GM12878 (cell line): Measurements from ENCODE around the gene C1orf74. TPM values are rescaled to one million over a fixed set of nuclear protein-coding genes. Genes with fewer than 3 reads are reported as not detected.
A peak's percentile ranks its signal among the peaks of the same experiment; 100 is the strongest.

Experiments used
- CEBPZ ChIP-seq: fragments of 150-350 bp; IDR thresholded peaks from 2 replicates; pipeline ENCODE4 v1.6.1; 2016; ENCODE audit warnings: low read depth, low read length
- DPF2 ChIP-seq: fragments of 450-650 bp; IDR thresholded peaks from 2 replicates; pipeline ENCODE4 v1.6.1; 2017; ENCODE audit warnings: mild to moderate bottlenecking
- E4F1 ChIP-seq: fragments of 450-650 bp; IDR thresholded peaks from 2 replicates; pipeline ENCODE4 v1.6.1; 2018; ENCODE audit warnings: borderline replicate concordance, mild to moderate bottlenecking; ENCODE audit not compliant: partially characterized antibody
- IRF3 ChIP-seq: fragments of 450-650 bp; IDR thresholded peaks from 2 replicates; pipeline ENCODE4 v1.6.1; 2014; ENCODE audit warnings: mild to moderate bottlenecking
- JUND ChIP-seq: IDR thresholded peaks from 2 replicates; pipeline ENCODE4 v1.6.1; 2012; ENCODE audit warnings: low read depth, mild to moderate bottlenecking, low read length, improper control_type of control experiment, moderate library complexity
- KAT2A ChIP-seq: conservative IDR thresholded peaks from 2 replicates; pipeline ENCODE4 v1.6.1; 2011; ENCODE audit warnings: low read depth, low read length; ENCODE audit not compliant: control insufficient read depth
- SMARCA5 ChIP-seq: fragments of 450-650 bp; IDR thresholded peaks from 2 replicates; pipeline ENCODE4 v1.6.1; 2017; ENCODE audit warnings: mild to moderate bottlenecking
- polyA plus RNA-seq, 11 experiments: library from polyadenylated mRNA; depleted of rRNA in 4 of 11; unstranded in 6 of 11; stranded (reverse) in 5 of 11; fragments of >200 nt; fragmentation: Nextera tagmentation in 4 of 11; fragmentation: Illumina TruSeq in 1 of 11; extraction: Ambion mirVana in 4 of 11; extraction: Trizol in 1 of 11; gene quantifications; 1 replicate in 1 of 11; 2 replicates in 10 of 11; pipeline versions ENCODE4 v1.2.1 to v1.2.3, GENCODE V29; 2011 to 2016; ENCODE audit warnings: inconsistent platforms in 2 of 11, missing spikeins in 2 of 11, low read depth in 1 of 11
- total RNA-seq, 4 experiments: library from RNA; depleted of rRNA in 3 of 4; stranded (reverse); fragments of >200 nt in 3 of 4; fragmentation: Illumina TruSeq in 1 of 4; extraction: Trizol in 1 of 4; gene quantifications; 2 replicates each; pipeline versions ENCODE4 v1.2.1 to v1.2.3, GENCODE V29; 2013 to 2021
- TF ChIP-seq, protein P1 (sequence below): fragments of 450-650 bp; formaldehyde crosslinking; IDR thresholded peaks from 2 replicates; pipeline ENCODE4 v1.4.0; 2022; ENCODE audit warnings: mild to moderate bottlenecking, moderate library complexity
- TF ChIP-seq, protein P2 (sequence below): fragments of 450-650 bp; conservative IDR thresholded peaks from 2 replicates; pipeline ENCODE4 v1.6.1; 2017; ENCODE audit warnings: mild to moderate bottlenecking, moderate library complexity
- TF ChIP-seq, protein P3 (sequence below): fragments of 450-650 bp; IDR thresholded peaks from 2 replicates; pipeline ENCODE4 v1.6.1; 2017; ENCODE audit warnings: borderline replicate concordance
- TF ChIP-seq, protein P4 (sequence below): IDR thresholded peaks from 2 replicates; pipeline ENCODE4 v1.6.1; 2012; ENCODE audit warnings: low read depth, low read length, improper control_type of control experiment

C1orf74 gene
- total and polyA plus RNA-seq, 10 of the 15 experiments (the other 5 are each of a cell fraction or from before 2014, with no cell fraction given) = 3.1 to 5.5 (median 3.6) TPM

- TF ChIP-seq E4F1 (peak; percentile 61), JUND (peak; percentile 87), KAT2A (no peak), SMARCA5 (no peak), CEBPZ (no peak), DPF2 (peak; percentile 41; the same call in 1 of the 2 replicates), IRF3 (no peak)
- TF ChIP-seq, protein P1, sequence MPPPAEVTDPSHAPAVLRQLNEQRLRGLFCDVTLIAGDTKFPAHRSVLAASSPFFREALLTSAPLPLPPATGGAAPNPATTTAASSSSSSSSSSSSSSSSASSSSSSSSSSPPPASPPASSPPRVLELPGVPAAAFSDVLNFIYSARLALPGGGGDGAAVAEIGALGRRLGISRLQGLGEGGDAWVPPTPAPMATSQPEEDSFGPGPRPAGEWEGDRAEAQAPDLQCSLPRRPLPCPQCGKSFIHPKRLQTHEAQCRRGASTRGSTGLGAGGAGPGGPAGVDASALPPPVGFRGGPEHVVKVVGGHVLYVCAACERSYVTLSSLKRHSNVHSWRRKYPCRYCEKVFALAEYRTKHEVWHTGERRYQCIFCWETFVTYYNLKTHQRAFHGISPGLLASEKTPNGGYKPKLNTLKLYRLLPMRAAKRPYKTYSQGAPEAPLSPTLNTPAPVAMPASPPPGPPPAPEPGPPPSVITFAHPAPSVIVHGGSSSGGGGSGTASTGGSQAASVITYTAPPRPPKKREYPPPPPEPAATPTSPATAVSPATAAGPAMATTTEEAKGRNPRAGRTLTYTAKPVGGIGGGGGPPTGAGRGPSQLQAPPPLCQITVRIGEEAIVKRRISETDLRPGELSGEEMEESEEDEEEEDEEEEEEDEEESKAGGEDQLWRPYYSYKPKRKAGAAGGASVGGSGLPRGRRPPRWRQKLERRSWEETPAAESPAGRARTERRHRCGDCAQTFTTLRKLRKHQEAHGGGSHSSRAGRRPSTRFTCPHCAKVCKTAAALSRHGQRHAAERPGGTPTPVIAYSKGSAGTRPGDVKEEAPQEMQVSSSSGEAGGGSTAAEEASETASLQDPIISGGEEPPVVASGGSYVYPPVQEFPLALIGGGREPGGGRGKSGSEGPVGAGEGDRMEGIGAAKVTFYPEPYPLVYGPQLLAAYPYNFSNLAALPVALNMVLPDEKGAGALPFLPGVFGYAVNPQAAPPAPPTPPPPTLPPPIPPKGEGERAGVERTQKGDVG = no peak
- TF ChIP-seq, protein P2, sequence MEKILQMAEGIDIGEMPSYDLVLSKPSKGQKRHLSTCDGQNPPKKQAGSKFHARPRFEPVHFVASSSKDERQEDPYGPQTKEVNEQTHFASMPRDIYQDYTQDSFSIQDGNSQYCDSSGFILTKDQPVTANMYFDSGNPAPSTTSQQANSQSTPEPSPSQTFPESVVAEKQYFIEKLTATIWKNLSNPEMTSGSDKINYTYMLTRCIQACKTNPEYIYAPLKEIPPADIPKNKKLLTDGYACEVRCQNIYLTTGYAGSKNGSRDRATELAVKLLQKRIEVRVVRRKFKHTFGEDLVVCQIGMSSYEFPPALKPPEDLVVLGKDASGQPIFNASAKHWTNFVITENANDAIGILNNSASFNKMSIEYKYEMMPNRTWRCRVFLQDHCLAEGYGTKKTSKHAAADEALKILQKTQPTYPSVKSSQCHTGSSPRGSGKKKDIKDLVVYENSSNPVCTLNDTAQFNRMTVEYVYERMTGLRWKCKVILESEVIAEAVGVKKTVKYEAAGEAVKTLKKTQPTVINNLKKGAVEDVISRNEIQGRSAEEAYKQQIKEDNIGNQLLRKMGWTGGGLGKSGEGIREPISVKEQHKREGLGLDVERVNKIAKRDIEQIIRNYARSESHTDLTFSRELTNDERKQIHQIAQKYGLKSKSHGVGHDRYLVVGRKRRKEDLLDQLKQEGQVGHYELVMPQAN = 0 out of 2 replicates have a peak, but pooled peaks have one; percentile 58
- TF ChIP-seq, protein P3, sequence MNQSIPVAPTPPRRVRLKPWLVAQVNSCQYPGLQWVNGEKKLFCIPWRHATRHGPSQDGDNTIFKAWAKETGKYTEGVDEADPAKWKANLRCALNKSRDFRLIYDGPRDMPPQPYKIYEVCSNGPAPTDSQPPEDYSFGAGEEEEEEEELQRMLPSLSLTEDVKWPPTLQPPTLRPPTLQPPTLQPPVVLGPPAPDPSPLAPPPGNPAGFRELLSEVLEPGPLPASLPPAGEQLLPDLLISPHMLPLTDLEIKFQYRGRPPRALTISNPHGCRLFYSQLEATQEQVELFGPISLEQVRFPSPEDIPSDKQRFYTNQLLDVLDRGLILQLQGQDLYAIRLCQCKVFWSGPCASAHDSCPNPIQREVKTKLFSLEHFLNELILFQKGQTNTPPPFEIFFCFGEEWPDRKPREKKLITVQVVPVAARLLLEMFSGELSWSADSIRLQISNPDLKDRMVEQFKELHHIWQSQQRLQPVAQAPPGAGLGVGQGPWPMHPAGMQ = peak; percentile 76
- TF ChIP-seq, protein P4, sequence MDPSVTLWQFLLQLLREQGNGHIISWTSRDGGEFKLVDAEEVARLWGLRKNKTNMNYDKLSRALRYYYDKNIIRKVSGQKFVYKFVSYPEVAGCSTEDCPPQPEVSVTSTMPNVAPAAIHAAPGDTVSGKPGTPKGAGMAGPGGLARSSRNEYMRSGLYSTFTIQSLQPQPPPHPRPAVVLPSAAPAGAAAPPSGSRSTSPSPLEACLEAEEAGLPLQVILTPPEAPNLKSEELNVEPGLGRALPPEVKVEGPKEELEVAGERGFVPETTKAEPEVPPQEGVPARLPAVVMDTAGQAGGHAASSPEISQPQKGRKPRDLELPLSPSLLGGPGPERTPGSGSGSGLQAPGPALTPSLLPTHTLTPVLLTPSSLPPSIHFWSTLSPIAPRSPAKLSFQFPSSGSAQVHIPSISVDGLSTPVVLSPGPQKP = peak; percentile 58; the same call in 1 of the 2 replicates
These were observed at the start of gene C1orf74 (continued) for GRCh38 chr1:209784265-209785169.
